Mucosa of descending colon (tissue), 3 donors: ENCODE measurements around the gene PPP1R16B. TPM values are rescaled to one million over a fixed set of nuclear protein-coding genes. Genes with fewer than 3 reads are reported as not detected.

Experiments used
- ATAC-seq: fragments of 200-7000 bp; cut with Tn5 transposase; one replicate; pipeline ENCODE4 v1.9.1; 2020; ENCODE audit warnings: mild to moderate bottlenecking, moderate library complexity
- DNase-seq, 3 donors: peaks; one replicate each; pipeline ENCODE4 v3.0.0-alpha.2; 2020
- H3K36me3 ChIP-seq: fragments of 200-600 bp; one replicate; pipeline ENCODE4 v1.8.0; 2021; ENCODE audit warnings: low read depth, mild to moderate bottlenecking
- H3K4me1 ChIP-seq: fragments of 200-600 bp; one replicate; pipeline ENCODE4 v1.8.0; 2021; ENCODE audit warnings: low read depth, mild to moderate bottlenecking
- H3K4me3 ChIP-seq: fragments of 200-600 bp; one replicate; pipeline ENCODE4 v1.8.0; 2021; ENCODE audit warnings: mild to moderate bottlenecking
- H3K9me3 ChIP-seq: fragments of 200-600 bp; one replicate; pipeline ENCODE4 v1.8.0; 2021; ENCODE audit warnings: mild to moderate bottlenecking
- CTCF ChIP-seq: fragments of 200-600 bp; IDR thresholded peaks from one replicate; pipeline ENCODE4 v1.8.0; 2022; ENCODE audit warnings: antibody characterized with exemption, mild to moderate bottlenecking
- intact Hi-C, 2 donors: fragments of 100-400 bp; cut with DNase I in 1 of 2; cut with micrococcal nuclease in 1 of 2; formaldehyde crosslinking; loops; one replicate each; pipeline versions ENCODE4 v1.11.0 to v1.11.1; 2022; cut with DNase I, micrococcal nuclease
- total RNA-seq, 3 donors: library from RNA; stranded (reverse); fragmentation: NEBNext Ultra II Directional in 2 of 3; extraction: Animal tissue kit (Norgen Biotek cat#: 25700) in 2 of 3; gene quantifications; one replicate each; pipeline versions ENCODE4 v1.2.1 to v1.2.4, GENCODE V29; 2021 to 2023
- donor health status: DM: no; HTN: no; CAD: no; lungs with moderate emphysema.
- donor health status: DM: no; HTN: no; CAD: no.
- donor health status: DM: no; HTN: yes; CAD: no.

The PPP1R16B gene
- total RNA-seq, 3 donors from 2014 or later = 4.4 to 5.6 (median 4.4) TPM

GRCh38 chr20:38962044-38962927 is 156.8 kb downstream of the PPP1R16B start, which contains the start of gene DHX35:
Gene DHX35, plus strand, starts transcription at chr20:38962344. Its CDS starts 24 bp downstream, at chr20:38962368.
- Histone ChIP-seq H3K9me3 (no peaks in the 10 kb centered on the region), H3K4me1 (peaks cover 12% of the 10 kb centered on the region), H3K36me3 (no peaks in the 10 kb centered on the region), H3K4me3 (peak within 1 kb of the TSS; percentile 91)
- peak; percentile 100 for ATAC-seq
- peak; percentile 99 to 100 (median 99) for DNase-seq
- intact Hi-C loops = no loop called here
- no peak for TF ChIP-seq CTCF

GRCh38 chr20:38962928-38963401 is 157.5 kb downstream of the PPP1R16B start:
- ATAC-seq (no peak), DNase-seq (peak in 1 of 3 donors; percentile 30)
- H3K4me1 ChIP-seq = peaks cover 14% of the 10 kb centered on the region
- no peak for TF ChIP-seq CTCF
- intact Hi-C loops = no loop called here
- no peaks in the 10 kb centered on the region for H3K9me3 ChIP-seq
- H3K4me3 ChIP-seq = peak overlapping the region; percentile 91
- no peaks in the 10 kb centered on the region for H3K36me3 ChIP-seq

GRCh38 chr20:38963745-38964144 is 158.2 kb downstream of the PPP1R16B start:
- DNase-seq (no peak), ATAC-seq (no peak)
- Histone ChIP-seq H3K36me3 (no peaks in the 10 kb centered on the region), H3K4me1 (peaks cover 20% of the 10 kb centered on the region), H3K4me3 (no peak overlapping the region), H3K9me3 (no peaks in the 10 kb centered on the region)
- intact Hi-C loops = no loop called here
- no peak for TF ChIP-seq CTCF

GRCh38 chr20:38965264-38965663 is 159.8 kb downstream of the PPP1R16B start:
- DNase-seq (no peak), ATAC-seq (no peak)
- Histone ChIP-seq H3K9me3 (no peaks in the 10 kb centered on the region), H3K4me3 (no peak overlapping the region), H3K4me1 (peaks cover 27% of the 10 kb centered on the region), H3K36me3 (no peaks in the 10 kb centered on the region)
- intact Hi-C loops = no loop called here
- TF ChIP-seq CTCF = no peak

GRCh38 chr20:38968090-38968489 is 162.6 kb downstream of the PPP1R16B start:
- TF ChIP-seq CTCF = no peak
- H3K4me1 ChIP-seq = peaks cover 22% of the 10 kb centered on the region
- H3K36me3 ChIP-seq = no peaks in the 10 kb centered on the region
- no peak for DNase-seq
- H3K4me3 ChIP-seq = no peak overlapping the region
- ATAC-seq = no peak
- intact Hi-C loops = no loop called here
- no peaks in the 10 kb centered on the region for H3K9me3 ChIP-seq
